AG20443 (cell line): ENCODE data around the gene TMEM163.
"Not testable (repeated sequence)": the region's sequence is repeated elsewhere in the genome, so short reads cannot be mapped to it uniquely, and the experiment has no call there.

Experiments used
- DNase-seq: peaks from one replicate; pipeline ENCODE4 v3.0.0; 2012; ENCODE audit warnings: low spot score, mixed read lengths

TMEM163 gene

DNA sequence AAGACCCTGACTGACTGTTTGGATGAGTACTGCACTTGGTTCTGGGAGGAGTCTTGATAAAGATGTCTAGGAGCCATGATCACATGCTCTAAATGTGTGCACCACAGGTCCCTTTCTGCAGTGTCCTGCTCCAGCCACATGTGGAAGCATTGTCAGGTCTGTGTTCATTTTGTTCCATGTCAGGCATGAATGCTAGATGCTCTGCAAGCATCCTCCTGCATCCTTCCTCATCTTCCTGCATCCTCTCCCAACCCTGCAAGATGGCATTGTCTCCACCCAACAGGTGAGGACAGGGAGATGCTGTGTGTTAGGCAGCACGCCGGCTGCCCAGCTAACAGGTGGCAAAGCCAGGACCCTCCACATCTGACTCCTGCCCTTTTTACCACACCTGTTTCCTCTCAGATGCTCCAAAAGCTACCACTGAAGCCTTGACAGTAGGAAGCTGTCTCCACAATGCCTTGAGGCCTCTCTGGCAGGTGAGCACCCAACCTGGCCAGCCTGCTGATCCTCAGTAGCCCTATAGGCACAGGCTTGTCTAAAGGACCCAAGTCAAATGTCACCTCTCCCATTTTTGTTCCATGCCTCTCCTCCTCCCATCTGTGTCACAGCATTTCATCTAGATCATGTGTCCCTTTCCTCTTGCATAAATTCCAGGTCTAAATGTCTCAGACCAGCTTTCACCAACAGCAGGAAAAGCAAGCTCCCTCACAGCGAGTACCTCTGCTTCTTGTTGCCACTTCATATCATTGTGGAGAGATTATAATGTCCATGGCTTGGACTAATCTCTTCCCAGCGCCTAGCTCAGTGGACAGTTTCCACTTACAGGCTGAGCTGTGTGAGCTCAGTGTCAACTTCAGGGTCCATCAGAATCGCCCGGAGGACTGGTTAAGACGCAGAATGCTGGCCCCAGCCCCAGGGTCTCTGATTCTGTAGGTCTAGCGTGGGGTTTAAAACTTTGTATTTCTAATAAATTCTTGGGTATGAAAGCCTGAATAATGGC is 55.0 kb downstream of the TMEM163 start:
- DNase-seq: no peak

DNA sequence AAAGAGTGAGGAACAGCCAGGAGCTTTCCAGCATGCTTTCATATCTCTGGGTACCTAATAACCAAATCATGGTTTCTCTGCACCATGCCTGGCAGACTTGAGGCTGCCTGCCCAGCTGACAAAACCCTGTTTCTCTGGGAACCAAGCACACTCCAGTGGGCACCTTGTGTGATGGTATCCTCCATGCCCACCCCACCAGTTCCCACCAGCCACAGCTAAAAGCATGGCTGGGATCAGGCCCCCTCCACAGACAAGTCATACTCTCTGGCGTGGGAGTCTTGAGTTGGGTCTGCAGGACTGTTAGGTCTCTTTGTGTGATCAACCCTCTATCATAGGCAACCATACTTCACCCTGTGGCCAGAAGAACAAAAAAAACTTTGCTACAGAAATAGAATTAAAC is 56.0 kb downstream of the TMEM163 start:
- no peak for DNase-seq

GRCh38 chr2:134660626-134661402 is 58.0 kb downstream of the TMEM163 start:
- no peak for DNase-seq

DNA sequence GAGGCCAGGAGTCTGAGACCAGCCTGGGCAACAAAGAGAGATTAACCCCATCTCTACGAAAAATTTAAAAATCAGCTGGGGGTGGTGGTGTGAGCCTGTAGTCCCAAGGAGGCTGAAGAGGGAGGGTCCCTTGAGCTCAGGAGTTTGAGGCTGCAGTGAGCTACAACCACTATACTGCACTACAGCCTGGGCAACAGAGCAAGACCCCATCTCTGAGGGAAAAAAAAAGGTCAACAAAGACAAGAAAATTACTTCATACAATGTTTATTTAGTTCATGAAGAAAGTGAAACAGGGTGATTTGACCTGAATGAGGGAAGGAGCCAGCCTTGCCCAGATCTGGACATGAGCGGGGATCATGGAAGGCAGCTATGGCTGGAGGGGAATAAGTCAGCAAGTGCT is 59.1 kb downstream of the TMEM163 start:
- DNase-seq: no peak

GRCh38 chr2:134657650-134658250 is 61.0 kb downstream of the TMEM163 start:
- DNase-seq: no peak

GRCh38 chr2:134656391-134656790 is 62.4 kb downstream of the TMEM163 start:
- DNase-seq: not testable (repeated sequence)

GRCh38 chr2:134648586-134648985 is 70.2 kb downstream of the TMEM163 start:
- no peak for DNase-seq

DNA sequence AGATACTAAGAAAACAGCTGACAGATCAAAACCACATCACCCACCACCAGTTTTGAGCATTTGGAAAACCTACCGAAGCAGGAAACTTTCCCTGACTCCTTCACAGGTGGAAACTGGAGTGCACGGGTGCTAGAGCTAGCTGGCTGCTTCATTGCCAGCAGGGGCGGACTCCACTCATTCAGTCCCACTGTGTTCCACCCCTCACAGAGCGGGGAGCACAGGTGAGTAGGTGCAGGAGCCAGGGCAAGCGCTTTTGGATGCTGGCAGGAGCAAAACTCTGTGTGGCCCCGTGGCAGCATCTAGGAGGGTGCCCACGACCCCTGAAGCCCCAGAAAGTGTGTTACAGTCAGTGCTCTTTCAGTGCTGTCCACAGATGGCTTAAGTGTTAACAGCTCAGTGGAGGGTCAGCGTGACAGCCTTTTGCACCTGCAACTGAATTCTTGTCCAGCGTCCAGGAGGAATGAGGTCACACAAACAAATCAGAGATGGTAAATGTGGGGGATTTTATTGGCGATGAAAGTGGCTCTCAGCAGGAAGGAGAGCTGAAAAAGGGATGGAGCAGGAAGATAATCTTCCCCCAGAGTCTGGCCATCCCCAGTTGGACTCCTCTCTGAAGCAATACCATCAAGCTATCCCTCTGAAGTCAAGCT is 71.1 kb downstream of the TMEM163 start:
- no peak for DNase-seq

DNA sequence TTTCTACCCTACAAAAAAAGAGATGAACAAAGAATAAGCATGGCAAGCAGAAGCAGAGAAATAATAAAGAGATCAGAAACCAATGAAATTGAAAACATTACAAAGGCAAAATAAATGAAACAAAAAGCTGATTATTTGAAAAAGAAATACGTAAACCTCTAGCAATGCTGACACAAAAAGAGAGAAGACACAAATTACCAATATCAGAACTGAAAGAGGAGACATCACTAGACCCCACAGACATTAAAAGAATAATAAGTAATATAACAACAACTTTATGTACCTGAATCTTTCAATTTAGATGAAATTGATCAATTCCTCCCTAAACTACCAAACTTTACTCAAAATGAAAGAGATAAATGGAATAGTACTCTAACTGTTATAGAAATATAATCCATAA is 75.9 kb downstream of the TMEM163 start:
- DNase-seq: no peak

- no peak for DNase-seq
Observed at GRCh38 chr2:134640494-134640893, 78.3 kb downstream of the TMEM163 start.

- no peak for DNase-seq
Observed at GRCh38 chr2:134639265-134639664, 79.5 kb downstream of the TMEM163 start.

GRCh38 chr2:134636714-134637113 is 82.1 kb downstream of the TMEM163 start:
- DNase-seq: no peak

- DNase-seq: no peak
Observed at GRCh38 chr2:134634054-134634753, 84.6 kb downstream of the TMEM163 start.

- no peak for DNase-seq
Observed at GRCh38 chr2:134630504-134631159, 88.2 kb downstream of the TMEM163 start.

DNA sequence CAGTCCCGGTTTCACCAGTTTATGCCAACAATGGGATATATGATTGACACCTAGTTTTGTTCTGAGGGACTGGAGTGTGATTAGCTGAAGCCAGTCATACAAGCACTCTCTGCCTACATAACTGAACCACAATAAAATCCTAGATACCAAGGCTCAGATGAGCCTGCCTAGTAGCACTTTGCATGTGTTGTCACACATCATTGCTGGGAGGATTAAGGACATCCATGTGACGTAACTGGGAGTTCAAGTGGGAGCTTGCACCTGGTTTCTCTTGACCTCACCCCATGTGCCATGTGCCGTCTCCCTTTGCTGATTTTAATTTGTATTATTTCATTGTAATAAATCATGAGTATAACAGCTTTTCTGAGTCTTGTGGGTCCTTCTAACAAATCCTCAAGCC is 90.3 kb downstream of the TMEM163 start:
- no peak for DNase-seq

- no peak for DNase-seq
Observed at GRCh38 chr2:134626781-134627180, 92.0 kb downstream of the TMEM163 start.

DNA sequence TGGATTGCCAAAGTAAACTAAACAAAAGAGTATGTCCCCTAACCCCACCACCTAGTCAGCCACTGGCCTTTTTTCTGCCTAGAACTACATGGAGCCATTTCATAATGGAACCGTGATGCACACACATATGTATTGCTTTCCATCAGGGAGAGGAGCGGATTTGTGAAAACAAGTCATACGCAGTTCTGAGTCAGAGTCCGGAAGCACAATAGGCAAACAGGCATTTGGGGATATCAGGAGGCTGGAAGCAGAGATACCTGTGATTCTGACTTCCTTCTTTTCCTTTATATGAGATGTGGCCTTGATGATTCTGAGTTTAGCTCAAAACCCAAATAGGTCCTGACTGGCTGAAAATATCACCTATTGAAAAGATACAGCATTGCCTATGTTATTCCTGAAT is 93.5 kb downstream of the TMEM163 start:
- no peak for DNase-seq

GRCh38 chr2:134623796-134624195 is 95.0 kb downstream of the TMEM163 start:
- DNase-seq: no peak

DNA sequence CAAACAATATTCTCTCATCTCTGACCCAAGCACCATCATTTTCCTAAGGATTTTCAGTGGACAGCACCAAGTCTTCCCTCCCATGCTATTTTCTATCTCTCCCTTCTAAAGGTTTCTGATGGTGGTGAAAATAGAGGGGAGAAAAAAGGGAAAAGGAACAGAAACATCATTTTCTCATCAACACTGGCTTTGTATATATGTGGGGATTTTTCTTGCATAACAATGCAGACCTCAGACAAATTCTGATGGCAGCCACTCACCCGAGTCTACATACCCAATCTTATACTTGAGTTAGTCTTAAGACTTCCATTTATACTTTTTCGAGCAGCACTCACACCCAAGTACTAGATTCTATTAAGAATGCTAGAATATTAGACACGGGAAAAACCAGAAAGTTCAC is 95.8 kb downstream of the TMEM163 start:
- no peak for DNase-seq

- DNase-seq: no peak
Observed at GRCh38 chr2:134621939-134622705, 96.7 kb downstream of the TMEM163 start.
